Measurements from ENCODE around the gene ZEB1. TPM values are rescaled to one million over a fixed set of nuclear protein-coding genes. Genes with fewer than 3 reads are reported as not detected.

The ZEB1 gene
- total RNA-seq, 1 donor from 2014 or later, result 24.7 TPM

- no peaks in the 10 kb centered on the region for H3K36me3 Mint-ChIP-seq
- no peak for TF ChIP-seq CTCF (IDR thresholded peaks at IDR 0.05; ENCODE audit: unreplicated experiment)
- H3K4me1 Mint-ChIP-seq, result no peaks in the 10 kb centered on the region
- H3K27ac Mint-ChIP-seq, result no peak overlapping the region
- peaks cover 14% of the 10 kb centered on the region for H3K27me3 Mint-ChIP-seq (ENCODE audit: low read depth)
- no peak overlapping the region for H3K4me3 Mint-ChIP-seq
- H3K9me3 Mint-ChIP-seq, result no peaks in the 10 kb centered on the region
- DNase-seq (ENCODE audit: low spot score in 2 of 2, unreplicated experiment in 2 of 2), result no peak
Observed at GRCh38 chr10:31395695-31396094, 76.7 kb downstream of the ZEB1 start.

- no peak for TF ChIP-seq CTCF (IDR thresholded peaks at IDR 0.05; ENCODE audit: unreplicated experiment)
- peaks cover 14% of the 10 kb centered on the region for H3K27me3 Mint-ChIP-seq (ENCODE audit: low read depth)
- H3K36me3 Mint-ChIP-seq, result no peaks in the 10 kb centered on the region
- no peak overlapping the region for H3K4me3 Mint-ChIP-seq
- no peaks in the 10 kb centered on the region for H3K4me1 Mint-ChIP-seq
- no peaks in the 10 kb centered on the region for H3K9me3 Mint-ChIP-seq
- H3K27ac Mint-ChIP-seq, result no peak overlapping the region
- no peak for DNase-seq (ENCODE audit: low spot score in 2 of 2, unreplicated experiment in 2 of 2)
Observed at GRCh38 chr10:31396376-31396775, 77.4 kb downstream of the ZEB1 start.

- Mint-ChIP-seq H3K4me1 (no peaks in the 10 kb centered on the region), H3K27me3 (ENCODE audit: low read depth) (peaks cover 11% of the 10 kb centered on the region), H3K36me3 (no peaks in the 10 kb centered on the region), H3K9me3 (no peaks in the 10 kb centered on the region), H3K4me3 (no peak overlapping the region), H3K27ac (no peak overlapping the region)
- DNase-seq (ENCODE audit: low spot score in 2 of 2, unreplicated experiment in 2 of 2), result no peak
- no peak for TF ChIP-seq CTCF (IDR thresholded peaks at IDR 0.05; ENCODE audit: unreplicated experiment)
Observed at GRCh38 chr10:31397852-31398251, 78.8 kb downstream of the ZEB1 start.

- no peaks in the 10 kb centered on the region for H3K9me3 Mint-ChIP-seq
- H3K4me1 Mint-ChIP-seq, result no peaks in the 10 kb centered on the region
- DNase-seq (ENCODE audit: low spot score in 2 of 2, unreplicated experiment in 2 of 2), result no peak
- H3K27me3 Mint-ChIP-seq (ENCODE audit: low read depth), result peaks cover 7% of the 10 kb centered on the region
- H3K4me3 Mint-ChIP-seq, result no peak overlapping the region
- no peak for TF ChIP-seq CTCF (IDR thresholded peaks at IDR 0.05; ENCODE audit: unreplicated experiment)
- no peak overlapping the region for H3K27ac Mint-ChIP-seq
- no peaks in the 10 kb centered on the region for H3K36me3 Mint-ChIP-seq
Observed at GRCh38 chr10:31399171-31399570, 80.2 kb downstream of the ZEB1 start.

GRCh38 chr10:31399631-31400030, 80.6 kb downstream of the ZEB1 start:
- Mint-ChIP-seq H3K4me3 (no peak overlapping the region), H3K27ac (no peak overlapping the region), H3K9me3 (no peaks in the 10 kb centered on the region), H3K4me1 (peaks cover 1% of the 10 kb centered on the region), H3K27me3 (ENCODE audit: low read depth) (peaks cover 6% of the 10 kb centered on the region), H3K36me3 (no peaks in the 10 kb centered on the region)
- no peak for DNase-seq (ENCODE audit: low spot score in 2 of 2, unreplicated experiment in 2 of 2)
- no peak for TF ChIP-seq CTCF (IDR thresholded peaks at IDR 0.05; ENCODE audit: unreplicated experiment)

GRCh38 chr10:31401287-31401686, 82.3 kb downstream of the ZEB1 start:
- no peaks in the 10 kb centered on the region for H3K9me3 Mint-ChIP-seq

More at GRCh38 chr10:31401287-31401686, 82.3 kb downstream of the ZEB1 start:
- DNase-seq (ENCODE audit: low spot score in 2 of 2, unreplicated experiment in 2 of 2), result no peak
- no peak for TF ChIP-seq CTCF (IDR thresholded peaks at IDR 0.05; ENCODE audit: unreplicated experiment)
- Mint-ChIP-seq H3K4me3 (no peak overlapping the region), H3K27me3 (ENCODE audit: low read depth) (no peaks in the 10 kb centered on the region), H3K36me3 (no peaks in the 10 kb centered on the region), H3K27ac (no peak overlapping the region), H3K4me1 (peaks cover 2% of the 10 kb centered on the region)
